ENCODE data around the gene SCNM1.
"Not testable (repeated sequence)": the region's sequence is repeated elsewhere in the genome, so short reads cannot be mapped to it uniquely, and the experiment has no call there.

The SCNM1 gene

DNA sequence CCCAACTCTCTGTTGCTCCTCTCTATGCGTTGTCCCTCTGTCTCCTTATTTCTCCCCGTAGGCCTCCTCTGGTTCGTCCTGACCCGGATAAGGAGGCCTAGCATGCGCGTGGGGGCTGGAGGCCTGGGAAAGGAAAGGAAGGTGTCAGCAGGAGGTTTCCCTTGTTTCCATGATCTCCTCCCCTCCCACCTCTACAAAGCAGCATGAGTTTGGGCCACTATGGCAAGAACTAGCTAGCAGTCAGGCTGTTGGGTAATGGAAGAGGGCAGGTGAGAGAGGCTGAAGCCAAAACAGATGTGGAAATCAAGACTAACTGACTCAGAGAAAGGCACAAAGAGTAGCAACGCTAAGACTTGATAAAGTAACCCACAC lies 18.8 kb upstream of the SCNM1 start:
- no peak for DNase-seq

DNA sequence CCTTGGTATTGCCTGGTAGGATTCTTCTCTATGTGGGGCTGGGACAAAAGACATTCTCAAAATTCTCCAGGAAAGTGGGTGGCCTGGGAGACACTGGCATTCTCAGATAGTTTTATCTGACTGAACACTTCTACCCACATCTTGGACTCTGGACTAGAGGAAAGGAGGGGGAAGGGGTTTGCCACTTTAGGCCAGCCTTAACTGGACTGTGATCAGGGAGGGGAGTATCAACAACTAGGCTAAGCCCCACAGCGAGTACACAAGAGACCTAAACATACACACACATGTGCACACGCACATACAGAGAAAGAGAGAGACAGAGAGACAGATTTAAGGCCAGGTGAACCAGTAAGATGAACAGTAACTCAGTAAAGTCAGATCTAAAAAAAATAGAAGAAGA lies 18.3 kb upstream of the SCNM1 start:
- no peak for DNase-seq

DNA sequence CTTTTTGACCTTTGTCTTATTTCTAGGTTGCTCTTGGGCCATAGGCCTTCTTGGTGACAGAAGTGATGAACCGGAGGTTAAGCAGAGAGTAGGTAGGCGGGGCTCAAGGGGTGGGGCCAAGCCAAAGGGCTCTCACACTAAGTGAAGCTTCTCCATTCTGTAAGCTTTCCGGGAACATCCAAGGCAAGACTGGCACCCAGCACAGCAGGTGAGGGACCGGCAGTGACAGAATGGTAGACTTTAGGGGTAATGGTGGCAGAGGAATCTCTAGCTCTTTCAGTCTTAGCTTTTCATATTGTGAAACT lies 9.5 kb upstream of the SCNM1 start, which contains the start of gene TNFAIP8L2:
TNFAIP8L2 (plus strand) TSS at position 135 of the 305 bp plus-strand sequence. CDS start 2,049 bp downstream, outside the sequence.
- DNase-seq, result peak; percentile 11

DNA sequence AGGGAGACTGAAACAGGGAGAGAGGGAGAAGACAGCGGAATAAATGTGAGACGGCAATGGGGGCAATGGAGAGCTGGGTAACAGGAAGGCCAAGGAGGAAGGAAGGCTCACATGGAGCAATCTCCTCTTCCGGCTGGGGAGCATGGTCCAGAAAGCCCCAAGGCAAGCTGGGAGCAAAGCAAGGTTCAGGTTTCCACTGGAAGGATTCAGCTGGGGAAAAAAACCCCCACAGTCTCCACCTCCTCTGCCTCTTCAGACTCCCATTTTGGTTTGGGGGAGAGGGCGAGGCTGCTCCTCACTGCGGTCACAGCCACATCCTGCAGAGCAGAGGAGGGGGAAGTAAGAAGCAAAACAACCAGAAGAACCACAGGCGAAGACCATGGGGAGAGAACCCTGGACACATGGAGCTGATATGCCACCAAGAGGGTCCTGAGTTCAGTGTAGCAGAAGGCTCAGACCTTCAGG lies 8.8 kb upstream of the SCNM1 start:
- DNase-seq, result no peak

DNA sequence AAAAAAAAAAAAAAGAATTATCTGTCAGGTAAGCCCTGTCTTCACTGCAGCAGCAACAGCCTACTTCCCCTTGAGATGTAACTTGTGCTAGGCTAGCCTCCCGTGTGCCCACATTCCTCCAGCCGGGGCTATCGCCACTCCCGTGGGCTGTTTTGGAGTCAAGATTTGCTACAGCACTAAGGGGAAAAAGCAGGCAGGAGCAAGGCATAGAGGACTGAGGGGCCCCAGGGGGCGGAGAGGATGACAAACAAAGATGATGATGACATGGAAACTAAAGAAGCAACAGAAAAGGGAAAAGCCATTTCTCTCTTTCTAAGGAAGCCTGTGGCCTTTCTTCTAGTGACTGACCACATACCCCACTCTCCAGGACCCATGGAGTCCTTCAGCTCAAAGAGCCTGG lies 7.6 kb upstream of the SCNM1 start:
- DNase-seq, result no peak

DNA sequence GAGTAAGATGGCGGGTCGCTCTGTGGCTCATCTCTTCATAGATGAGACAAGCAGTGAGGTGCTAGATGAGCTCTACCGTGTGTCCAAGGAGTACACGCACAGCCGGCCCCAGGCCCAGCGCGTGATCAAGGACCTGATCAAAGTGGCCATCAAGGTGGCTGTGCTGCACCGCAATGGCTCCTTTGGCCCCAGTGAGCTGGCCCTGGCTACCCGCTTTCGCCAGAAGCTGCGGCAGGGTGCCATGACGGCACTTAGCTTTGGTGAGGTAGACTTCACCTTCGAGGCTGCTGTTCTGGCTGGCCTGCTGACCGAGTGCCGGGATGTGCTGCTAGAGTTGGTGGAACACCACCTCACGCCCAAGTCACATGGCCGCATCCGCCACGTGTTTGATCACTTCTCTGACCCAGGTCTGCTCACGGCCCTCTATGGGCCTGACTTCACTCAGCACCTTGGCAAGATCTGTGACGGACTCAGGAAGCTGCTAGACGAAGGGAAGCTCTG lies 7.1 kb upstream of the SCNM1 start:
- DNase-seq, result no peak

DNA sequence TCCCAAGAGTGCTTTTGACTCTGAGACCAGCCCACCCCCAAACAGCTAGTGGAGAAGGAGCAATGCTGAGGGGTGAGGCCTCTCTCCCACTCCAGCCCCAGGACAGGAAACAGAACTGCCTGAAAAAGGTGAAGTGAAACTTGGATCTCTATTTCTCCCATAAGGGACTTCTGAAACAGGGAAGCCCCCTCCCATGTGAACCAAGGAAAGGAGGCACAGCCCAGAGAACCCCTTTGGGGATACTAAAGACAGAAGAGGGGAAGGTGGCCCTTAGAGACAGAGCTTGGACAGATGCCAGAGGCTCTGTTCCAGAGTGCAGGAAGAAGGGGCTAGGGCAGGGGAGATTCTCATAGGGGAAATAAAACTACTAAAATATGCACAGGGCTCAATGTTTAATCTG lies 6.6 kb upstream of the SCNM1 start:
- DNase-seq, result no peak

DNA sequence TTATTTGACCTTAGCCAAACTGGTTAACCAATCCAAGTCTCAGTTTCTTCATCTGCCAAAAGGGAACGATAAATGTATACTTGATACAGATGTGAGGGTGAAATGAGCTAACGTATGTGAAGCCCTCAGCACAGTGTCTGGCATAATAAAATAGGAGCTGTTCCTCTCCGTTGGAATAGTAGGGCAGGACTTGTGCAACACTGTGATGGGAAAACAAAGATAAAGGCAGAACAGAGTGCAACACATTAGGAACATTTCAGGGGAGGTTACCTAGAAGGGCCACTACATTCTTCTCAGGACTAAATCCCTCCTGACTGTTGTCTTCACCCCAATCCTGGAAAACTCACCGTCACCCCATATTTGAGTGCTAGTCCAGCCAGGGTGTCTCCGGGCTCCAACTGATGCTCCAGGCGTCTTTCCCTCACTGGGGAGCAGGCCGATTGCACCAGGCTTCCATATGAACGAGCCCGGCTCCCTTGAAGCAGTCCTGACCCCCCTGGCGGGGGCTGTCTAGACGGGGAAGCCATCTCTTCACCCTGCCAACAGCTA lies 1.1 kb upstream of the SCNM1 start:
- DNase-seq, result peak; percentile 62

DNA sequence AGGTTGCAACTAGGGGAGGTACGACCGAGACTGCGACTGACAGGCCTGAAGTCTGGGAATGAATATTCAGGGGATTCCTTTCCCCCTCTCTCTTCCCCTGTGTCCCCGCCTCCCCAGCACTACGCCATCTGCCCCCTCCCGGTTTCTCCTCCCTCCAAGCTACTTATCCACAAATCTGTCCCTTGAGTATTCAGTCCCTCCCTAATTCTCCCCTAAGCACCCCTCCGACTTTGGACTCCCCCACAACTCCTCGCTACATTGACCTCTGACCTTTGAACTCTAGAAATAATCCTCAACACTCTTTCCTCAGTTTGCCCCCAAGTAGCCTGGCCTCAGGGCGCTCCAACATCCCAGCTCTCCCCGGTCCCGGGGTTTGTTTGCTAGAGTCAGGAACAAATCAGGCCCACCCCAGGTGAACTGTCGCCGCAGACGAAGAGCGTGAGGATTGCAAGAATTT lies 635 bp upstream of the SCNM1 start:
- peak; percentile 71 for DNase-seq

DNA sequence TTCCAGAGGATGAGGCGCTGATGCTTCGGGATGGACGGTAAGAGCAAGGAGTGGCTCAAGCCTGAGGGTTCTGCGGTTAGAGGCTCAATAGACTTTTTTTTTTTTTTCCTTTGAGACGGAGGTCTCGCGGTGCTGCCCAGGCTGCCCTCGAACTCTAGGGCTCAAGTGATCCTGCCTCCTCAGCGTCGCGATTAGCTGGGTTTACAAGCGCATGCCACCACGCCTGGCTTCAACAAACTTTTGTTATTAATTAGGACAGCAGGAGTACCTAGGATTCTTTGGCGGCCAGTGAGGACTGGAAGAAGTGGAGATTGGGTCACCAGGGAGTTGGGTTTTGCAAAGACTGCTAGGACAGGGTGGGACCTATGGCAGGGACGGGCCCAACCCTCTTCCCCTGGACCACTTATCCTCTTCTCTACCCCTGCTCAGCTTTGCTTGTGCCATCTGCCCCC lies 587 bp downstream of the SCNM1 start:
- DNase-seq, result no peak

DNA sequence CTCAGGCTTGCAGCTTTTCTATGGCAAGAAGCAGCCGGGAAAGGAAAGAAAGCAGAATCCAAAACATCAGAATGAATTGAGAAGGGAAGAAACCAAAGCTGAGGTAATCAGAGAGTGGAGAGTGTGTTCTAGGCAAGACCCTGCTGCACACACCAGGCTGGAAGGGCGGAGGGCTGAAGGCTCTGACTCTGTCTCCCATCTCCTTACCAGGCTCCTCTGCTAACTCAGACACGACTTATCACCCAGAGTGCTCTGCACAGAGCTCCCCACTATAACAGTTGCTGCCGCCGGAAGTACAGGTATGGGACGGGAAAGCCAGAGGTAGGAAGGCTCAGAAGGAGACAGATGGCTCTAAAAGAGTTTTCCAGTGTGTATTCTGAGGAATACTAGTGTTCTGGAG lies 1.2 kb downstream of the SCNM1 start:
- no peak for DNase-seq

DNA sequence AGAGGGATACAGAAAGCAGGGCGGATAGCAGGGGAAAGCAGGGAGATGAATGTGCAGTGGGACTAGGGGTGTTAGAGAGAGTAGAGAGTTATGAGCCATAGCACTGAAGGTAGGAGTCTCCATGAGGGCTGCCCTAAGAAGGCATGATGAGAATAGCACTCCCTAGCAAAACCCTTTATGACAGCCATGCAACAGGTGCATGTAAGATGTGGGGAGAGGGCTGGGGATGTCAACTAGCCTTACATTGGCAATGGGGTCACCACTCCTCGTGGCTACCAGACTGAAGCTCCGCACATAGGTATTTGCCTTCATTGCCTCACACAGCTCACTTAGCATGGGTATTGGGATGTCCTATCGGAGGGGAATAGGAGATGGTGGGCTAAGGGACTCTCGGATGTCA lies 5.2 kb downstream of the SCNM1 start:
- DNase-seq, result no peak

DNA sequence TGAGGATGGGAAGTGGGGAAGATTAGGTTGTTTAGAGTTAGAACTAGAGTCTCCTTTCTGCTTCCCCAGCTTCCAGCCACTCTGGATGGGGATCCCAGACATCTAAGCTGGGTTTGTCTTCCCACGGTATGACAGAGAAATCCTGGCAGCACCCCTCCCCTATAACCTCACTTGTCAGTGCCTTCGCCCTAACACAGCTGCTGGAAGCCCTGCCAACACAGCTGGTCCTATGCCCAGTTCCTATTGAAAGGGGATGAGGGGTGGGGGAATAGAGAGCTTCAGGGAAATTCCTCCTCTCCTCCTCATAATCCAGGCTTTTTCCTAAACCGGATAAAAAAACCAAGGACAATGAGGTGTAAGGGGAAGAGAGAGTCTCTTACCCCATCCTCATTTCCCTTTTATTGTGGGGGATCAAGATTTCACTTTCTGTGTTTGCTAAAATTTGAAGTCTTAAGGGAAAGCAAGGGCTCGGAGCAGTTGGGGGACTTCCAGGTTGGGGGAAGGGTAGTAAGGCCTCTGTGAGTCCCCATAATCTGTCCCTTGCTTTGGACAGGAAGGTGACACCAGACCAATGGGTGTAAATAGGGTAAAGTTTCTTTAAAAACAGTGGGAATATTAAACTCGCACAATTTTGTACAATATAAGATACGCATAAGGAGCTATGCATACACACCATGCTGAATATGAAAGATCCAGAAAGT lies 9.2 kb downstream of the SCNM1 start:
- DNase-seq, result peak; percentile 84

DNA sequence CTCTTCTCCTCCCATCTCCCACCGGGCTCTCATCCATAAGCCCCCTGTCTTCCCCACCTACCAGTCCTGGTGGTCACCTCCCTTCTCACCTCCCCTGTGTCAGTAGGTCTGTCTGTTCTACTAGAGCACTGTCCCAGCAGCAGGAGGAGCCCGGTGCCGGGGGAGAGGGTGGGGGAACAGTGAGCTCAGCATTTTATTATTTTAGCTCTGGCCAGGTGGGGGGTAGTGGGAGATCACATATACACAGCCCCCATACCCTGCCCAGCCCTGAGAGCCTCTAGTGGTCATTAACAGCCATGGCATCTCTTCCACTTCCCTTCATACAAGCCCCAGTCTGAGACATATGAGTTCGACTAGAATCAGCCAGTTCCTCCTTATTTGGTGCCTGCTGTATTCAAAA lies 9.9 kb downstream of the SCNM1 start, which contains the start of gene TMOD4:
TMOD4 (minus strand) TSS at position 119 of the 400 bp plus-strand sequence. CDS start 1,106 bp downstream, outside the sequence.
- no peak for DNase-seq

DNA sequence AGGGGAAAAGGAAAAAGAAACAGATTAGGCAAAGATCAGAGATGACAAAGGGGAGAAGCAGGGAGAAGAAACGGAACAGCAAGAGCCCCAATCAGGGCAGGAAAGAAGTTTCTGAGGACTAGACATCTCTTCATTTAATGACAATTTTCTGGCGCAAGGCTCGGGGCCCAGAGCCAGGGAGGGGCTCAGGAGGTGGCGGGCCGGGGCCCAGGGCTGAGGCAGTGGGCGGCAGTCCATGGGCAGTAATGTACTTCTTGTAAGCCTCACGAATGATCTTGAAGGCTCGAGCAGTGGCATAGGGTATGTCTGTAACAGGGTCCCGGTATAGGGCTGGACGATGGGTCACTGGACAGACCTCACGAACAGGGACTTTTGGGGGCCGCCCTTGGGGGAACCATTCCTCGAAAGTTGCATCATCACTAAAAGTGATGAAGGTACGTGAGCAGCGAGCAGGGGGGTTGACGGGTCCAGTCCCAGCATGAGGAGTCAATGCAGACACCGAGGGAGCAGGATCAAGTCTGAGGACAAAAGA lies 10.6 kb downstream of the SCNM1 start:
- no peak for DNase-seq

DNA sequence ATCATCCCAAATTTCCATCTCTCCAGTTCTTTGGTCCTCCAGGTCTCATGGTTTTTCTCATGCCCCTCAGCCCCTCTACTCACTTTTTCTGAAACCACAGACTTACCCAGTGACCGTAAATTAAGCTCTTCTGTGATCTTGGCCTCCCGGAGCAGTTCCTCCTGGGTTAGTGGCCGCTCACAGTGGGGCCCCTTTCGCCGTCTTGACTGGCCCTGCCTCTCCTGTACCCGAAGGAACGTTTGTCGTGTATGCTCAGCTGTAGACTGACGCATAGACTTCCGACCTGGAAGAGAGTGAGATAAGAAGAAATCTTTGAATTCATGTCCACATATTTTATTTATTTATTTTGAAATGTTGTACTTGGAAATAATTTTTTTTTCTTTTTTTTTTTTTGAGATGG lies 18.3 kb downstream of the SCNM1 start:
- no peak for DNase-seq

DNA sequence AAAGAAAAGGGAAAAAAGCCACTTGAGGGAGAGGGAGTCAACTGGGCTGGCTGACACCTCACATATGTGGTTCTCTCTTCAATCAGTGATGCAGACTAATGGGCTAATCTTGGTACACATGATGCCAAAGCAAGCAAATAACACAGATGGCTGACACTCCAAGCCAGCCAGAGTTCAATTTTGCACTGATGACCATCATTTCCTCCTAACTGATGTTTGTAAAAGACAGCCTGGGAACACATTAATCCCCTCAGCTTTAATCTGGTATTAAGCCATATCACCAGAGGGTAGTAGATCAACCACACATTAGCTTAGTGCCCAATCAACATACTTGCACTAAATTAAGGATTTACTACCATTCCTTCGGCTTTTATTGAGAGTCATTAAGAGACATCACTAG lies 21.3 kb downstream of the SCNM1 start:
- no peak for DNase-seq

DNA sequence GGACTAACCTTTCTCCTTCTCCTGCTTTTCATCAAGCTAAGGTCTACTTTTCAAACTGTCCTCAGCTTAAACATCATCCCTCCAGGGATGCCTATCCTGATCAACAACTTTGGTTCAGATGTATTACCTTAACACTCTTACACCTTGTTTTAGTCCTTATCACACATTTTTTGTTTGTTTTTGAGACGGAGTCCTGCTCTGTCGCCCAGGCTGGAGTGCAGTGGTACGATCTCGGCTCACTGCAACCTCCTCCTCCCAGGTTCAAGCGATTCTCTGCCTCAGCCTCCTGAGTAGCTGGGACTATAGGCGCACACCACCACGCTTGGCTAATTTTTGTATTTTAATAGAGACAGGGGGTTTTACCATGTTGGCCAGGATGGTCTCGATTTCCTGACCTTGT lies 22.7 kb downstream of the SCNM1 start:
- not testable (repeated sequence) for DNase-seq

DNA sequence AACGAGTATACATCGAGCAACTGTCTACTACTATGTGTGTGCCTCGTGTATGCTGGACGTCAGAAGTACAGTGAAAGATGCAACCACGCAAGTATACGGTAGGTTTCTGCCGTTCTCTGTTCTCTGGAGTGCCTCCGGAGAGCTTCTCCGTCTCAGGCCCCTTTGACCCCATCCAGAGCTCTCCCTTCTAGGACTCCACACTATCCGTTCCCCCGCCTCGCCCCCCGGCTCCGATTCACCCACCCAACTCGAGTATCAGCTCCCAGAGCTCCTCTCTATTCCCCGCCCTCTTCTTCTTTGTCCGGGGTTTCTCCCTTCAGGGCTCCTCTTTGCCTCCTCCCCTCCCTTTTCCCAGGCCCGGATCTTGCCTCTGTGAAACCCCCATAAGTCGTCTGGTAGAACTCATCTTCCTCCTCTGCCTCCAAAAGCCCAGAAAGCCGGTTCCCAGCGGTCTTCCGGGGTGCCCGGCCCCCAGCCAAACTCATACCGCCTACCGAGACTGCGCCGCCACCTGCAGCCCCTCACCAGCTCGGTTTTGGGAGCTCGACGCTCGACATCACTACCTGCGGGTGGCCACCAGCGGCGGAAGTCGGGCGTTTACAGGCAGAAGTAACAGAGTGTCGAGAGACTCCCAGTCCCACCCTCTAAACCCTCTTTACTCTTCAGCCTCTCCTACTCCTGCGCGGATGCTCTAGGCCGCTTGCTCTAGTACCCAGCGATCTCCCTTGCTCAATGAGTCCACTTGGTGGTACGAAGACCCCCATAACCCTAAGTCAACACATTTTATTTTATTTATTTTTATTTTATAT lies 23.9 kb downstream of the SCNM1 start, which contains the start of gene VPS72:
VPS72 (minus strand) TSS at position 561 of the 809 bp plus-strand sequence; CDS start at position 485, 76 bp downstream.
- peak; percentile 85 for DNase-seq

DNA sequence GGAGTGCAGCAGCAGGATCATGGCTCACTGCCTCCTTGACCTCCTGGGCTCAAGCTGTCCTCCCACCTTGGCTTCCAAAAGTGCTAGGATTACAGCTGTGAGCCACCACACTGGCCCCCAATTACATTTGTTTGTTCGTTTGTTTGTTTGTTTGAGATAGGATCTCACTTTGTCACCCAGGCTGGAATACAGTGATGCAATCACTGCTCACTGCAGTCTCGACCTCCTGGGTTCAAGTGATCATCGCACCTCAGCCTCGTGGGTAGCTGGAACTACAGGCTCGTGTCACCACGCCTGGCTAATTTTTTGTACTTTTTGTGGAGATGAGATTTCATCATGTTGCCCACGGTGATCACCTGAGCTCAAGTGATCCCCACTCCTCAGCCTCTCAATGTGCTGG lies 26.1 kb downstream of the SCNM1 start:
- DNase-seq, result no peak

DNA sequence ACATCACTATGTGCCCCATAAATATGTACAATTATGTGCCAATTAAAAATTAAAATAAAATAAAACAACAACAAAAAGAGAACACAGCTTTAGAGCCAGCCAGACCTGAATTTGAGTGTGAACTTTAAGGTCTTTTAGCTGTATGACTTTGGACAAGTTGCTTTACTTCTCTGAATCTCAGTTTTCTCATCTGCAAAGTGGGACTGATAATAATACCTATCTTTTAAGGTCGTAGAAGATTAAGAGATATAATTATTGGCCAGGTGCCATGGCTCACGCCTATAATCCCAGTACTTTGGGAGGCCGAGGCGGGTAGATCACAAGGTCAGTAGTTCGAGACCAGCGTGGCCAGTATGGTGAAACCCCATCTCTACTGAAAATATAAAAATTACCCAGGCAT lies 27.4 kb downstream of the SCNM1 start:
- DNase-seq, result no peak

DNA sequence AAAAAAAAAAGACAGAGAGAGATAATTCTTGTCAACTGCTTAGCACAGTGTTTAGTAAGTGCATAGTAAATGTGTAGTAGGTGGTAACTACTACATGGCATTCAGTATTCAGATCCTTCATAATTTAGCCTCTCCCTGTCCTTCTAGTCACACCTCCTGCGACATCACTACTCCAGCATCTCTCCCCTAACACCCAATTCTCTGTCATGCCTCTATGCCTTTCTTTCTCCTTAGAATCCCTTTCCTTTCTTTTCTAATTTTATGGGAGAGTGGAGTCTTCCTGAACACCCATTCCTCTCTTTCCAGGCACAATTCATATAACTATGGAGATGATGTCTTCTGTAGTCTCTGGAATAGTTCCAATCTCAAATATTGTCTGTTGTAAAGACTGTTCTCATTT lies 27.9 kb downstream of the SCNM1 start:
- DNase-seq, result no peak

DNA sequence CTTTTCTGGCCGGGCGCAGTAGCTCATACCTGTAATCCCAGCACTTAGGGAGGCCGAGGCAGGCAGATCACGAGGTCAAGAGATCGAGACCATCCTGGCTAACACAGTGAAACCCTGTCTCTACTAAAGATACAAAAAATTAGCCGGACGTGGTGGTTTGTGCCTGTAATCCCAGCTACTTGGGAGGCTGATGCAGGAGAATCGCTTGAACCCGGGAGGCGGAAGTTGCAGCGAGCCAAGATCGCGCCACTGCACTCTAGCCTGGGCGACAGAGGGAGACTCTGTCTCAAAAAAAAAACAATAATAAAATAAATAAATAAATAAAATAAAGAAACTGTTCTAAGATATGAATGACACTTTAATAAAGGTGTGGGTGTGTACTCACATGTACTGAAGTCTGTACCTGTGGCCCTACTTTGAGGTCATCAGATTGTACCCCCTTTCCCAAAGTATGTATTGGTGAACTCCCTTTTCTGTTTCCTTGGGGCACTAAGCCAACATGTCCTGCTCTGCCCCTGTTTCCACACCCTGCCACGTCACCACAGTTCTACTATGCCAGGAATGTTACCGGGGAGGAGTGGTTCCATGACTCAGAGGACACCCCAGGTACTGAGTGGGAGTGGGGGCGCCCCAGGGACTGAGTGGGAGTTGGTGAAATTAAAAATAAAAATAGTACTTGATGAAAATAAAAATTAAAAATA lies 29.1 kb downstream of the SCNM1 start:
- not testable (repeated sequence) for DNase-seq
